DOHH2 (cell line): ENCODE data around the gene KIAA0586.

Source experiments
- H3F3A ChIP-seq: fragments of 200-600 bp; sonication (generic), shearing (Covaris generic); 2 replicates; pipeline ENCODE4 v1.6.0; 2016; ENCODE audit warnings: antibody characterized with exemption, mild to moderate bottlenecking; ENCODE audit not compliant: control insufficient read depth, insufficient read depth
- H3K27ac ChIP-seq: fragments of 200-600 bp; sonication (generic); 2 replicates; pipeline ENCODE4 v1.5.1; 2014; ENCODE audit warnings: low read depth, mild to moderate bottlenecking, low read length, moderate library complexity
- H3K27me3 ChIP-seq: fragments of 200-600 bp; sonication (generic); 2 replicates; pipeline ENCODE4 v1.6.1; 2014; ENCODE audit warnings: mild to moderate bottlenecking, low read length, mixed read lengths; ENCODE audit not compliant: control insufficient read depth
- H3K36me3 ChIP-seq: fragments of 200-600 bp; sonication (generic); 2 replicates; pipeline ENCODE4 v1.6.1; 2014; ENCODE audit warnings: mild to moderate bottlenecking, low read length, moderate library complexity, mixed read lengths; ENCODE audit not compliant: control insufficient read depth
- H3K4me1 ChIP-seq: fragments of 200-600 bp; sonication (generic); 2 replicates; pipeline ENCODE4 v1.6.1; 2014; ENCODE audit warnings: mild to moderate bottlenecking, low read length, mixed read lengths; ENCODE audit not compliant: control insufficient read depth
- H3K4me2 ChIP-seq: fragments of 200-600 bp; sonication (generic); 2 replicates; pipeline ENCODE4 v1.6.0; 2014; ENCODE audit warnings: mild to moderate bottlenecking, low read length, moderate library complexity
- H3K4me3 ChIP-seq: fragments of 200-600 bp; sonication (generic); 2 replicates; pipeline ENCODE4 v1.5.1; 2014; ENCODE audit warnings: mild to moderate bottlenecking, low read length, mixed read lengths
- H3K79me2 ChIP-seq: fragments of 200-600 bp; sonication (generic); 2 replicates; pipeline ENCODE4 v1.6.1; 2014; ENCODE audit warnings: mild to moderate bottlenecking, low read length, mixed read lengths; ENCODE audit not compliant: control insufficient read depth
- H3K9me2 ChIP-seq: fragments of 200-600 bp; sonication (generic); replicated peaks from 2 replicates; pipeline ENCODE4 v1.6.1; 2014; ENCODE audit warnings: mild to moderate bottlenecking, low read length, mixed read lengths; ENCODE audit not compliant: control insufficient read depth
- H3K9me3 ChIP-seq: fragments of 200-600 bp; sonication (generic); 2 replicates; pipeline ENCODE4 v1.6.1; 2014; ENCODE audit warnings: antibody characterized with exemption, low read length, mixed read lengths; ENCODE audit not compliant: control insufficient read depth, insufficient read depth
- H4K20me1 ChIP-seq: fragments of 200-600 bp; sonication (generic); 2 replicates; pipeline ENCODE4 v1.6.0; 2014; ENCODE audit warnings: low read depth, mild to moderate bottlenecking, antibody characterized with exemption, low read length, moderate library complexity; ENCODE audit not compliant: control insufficient read depth, insufficient read depth
- CTCF ChIP-seq: fragments of 200-600 bp; sonication (generic); IDR thresholded peaks from one replicate; pipeline ENCODE4 v1.5.1; 2014; ENCODE audit warnings: antibody characterized with exemption, mild to moderate bottlenecking, low read depth, low read length; ENCODE audit not compliant: poor library complexity, severe bottlenecking
- EZH2phosphoT487 ChIP-seq: fragments of 200-600 bp; sonication (generic); IDR thresholded peaks from 2 replicates; pipeline ENCODE4 v1.6.1; 2017; ENCODE audit warnings: borderline replicate concordance, mild to moderate bottlenecking, antibody characterized with exemption, low read length, moderate library complexity, mixed read lengths

Gene KIAA0586

GRCh38 chr14:58464652-58465051, 37.1 kb downstream of the KIAA0586 start:
- Histone ChIP-seq H3K9me3 (no peaks in the 10 kb centered on the region), H3F3A (no peaks in the 10 kb centered on the region), H3K36me3 (peaks cover 44% of the 10 kb centered on the region), H3K4me3 (no peak overlapping the region), H3K79me2 (no peaks in the 10 kb centered on the region), H3K27ac (no peak overlapping the region), H3K4me2 (no peak overlapping the region), H4K20me1 (no peaks in the 10 kb centered on the region), H3K9me2 (no peaks in the 10 kb centered on the region), H3K4me1 (no peaks in the 10 kb centered on the region), H3K27me3 (no peaks in the 10 kb centered on the region)
- no peak for TF ChIP-seq CTCF
- no peak for TF ChIP-seq EZH2phosphoT487

- no peak for TF ChIP-seq EZH2phosphoT487
- TF ChIP-seq CTCF = no peak
- Histone ChIP-seq H3F3A (no peaks in the 10 kb centered on the region), H3K4me3 (no peak overlapping the region), H4K20me1 (no peaks in the 10 kb centered on the region), H3K27ac (no peak overlapping the region), H3K4me1 (no peaks in the 10 kb centered on the region), H3K79me2 (no peaks in the 10 kb centered on the region), H3K36me3 (peaks cover 39% of the 10 kb centered on the region), H3K9me2 (no peaks in the 10 kb centered on the region), H3K9me3 (no peaks in the 10 kb centered on the region), H3K4me2 (no peak overlapping the region), H3K27me3 (no peaks in the 10 kb centered on the region)
These were observed 37.9 kb downstream of the KIAA0586 start for GRCh38 chr14:58465421-58465820.

GRCh38 chr14:58466459-58466858, 38.9 kb downstream of the KIAA0586 start:
- H4K20me1 ChIP-seq = no peaks in the 10 kb centered on the region
- H3K4me2 ChIP-seq = no peak overlapping the region
- no peak overlapping the region for H3K4me3 ChIP-seq
- H3K9me2 ChIP-seq = no peaks in the 10 kb centered on the region
- no peaks in the 10 kb centered on the region for H3K4me1 ChIP-seq
- H3K79me2 ChIP-seq = no peaks in the 10 kb centered on the region
- TF ChIP-seq CTCF (no peak), EZH2phosphoT487 (no peak)
- H3K27me3 ChIP-seq = no peaks in the 10 kb centered on the region
- no peaks in the 10 kb centered on the region for H3K9me3 ChIP-seq
- H3K27ac ChIP-seq = no peak overlapping the region
- no peaks in the 10 kb centered on the region for H3F3A ChIP-seq
- peaks cover 41% of the 10 kb centered on the region for H3K36me3 ChIP-seq

- Histone ChIP-seq H3F3A (no peaks in the 10 kb centered on the region), H3K4me2 (no peak overlapping the region), H3K79me2 (no peaks in the 10 kb centered on the region), H3K4me3 (no peak overlapping the region), H3K9me2 (no peaks in the 10 kb centered on the region), H3K36me3 (peaks cover 42% of the 10 kb centered on the region), H3K27ac (no peak overlapping the region), H3K4me1 (no peaks in the 10 kb centered on the region), H3K27me3 (no peaks in the 10 kb centered on the region), H4K20me1 (no peaks in the 10 kb centered on the region), H3K9me3 (no peaks in the 10 kb centered on the region)
- no peak for TF ChIP-seq EZH2phosphoT487
- no peak for TF ChIP-seq CTCF
These were observed 40.1 kb downstream of the KIAA0586 start for GRCh38 chr14:58467575-58467974.
